GM18511 (cell line): Measurements from ENCODE around the gene TXK.
A peak's percentile ranks its signal among the peaks of the same experiment; 100 is the strongest.

ENCODE experiments used
- ATAC-seq: cut with Tn5 transposase; IDR thresholded peaks from one replicate; pipeline ENCODE4 v1.9.1; 2021; ENCODE audit warnings: mild to moderate bottlenecking, moderate library complexity; ENCODE audit not compliant: unreplicated experiment

TXK gene

DNA sequence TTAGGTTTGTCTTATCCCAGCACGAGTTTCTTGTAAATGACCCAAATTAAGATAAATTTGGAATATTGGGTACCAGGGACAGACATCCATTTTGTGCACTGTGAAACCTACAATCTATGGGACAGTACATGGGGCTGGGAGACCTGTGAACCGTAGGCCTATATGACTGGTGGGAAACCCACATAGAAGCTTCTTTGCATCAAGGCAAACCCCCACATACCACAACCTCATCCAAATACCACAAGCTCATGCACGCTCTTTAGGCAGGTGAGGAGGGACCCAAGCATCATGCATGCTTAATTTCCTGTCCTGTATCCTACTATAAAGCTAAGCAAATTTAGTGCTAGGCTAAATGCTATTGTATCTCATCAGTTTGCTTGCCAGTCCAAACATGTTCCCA lies 69.7 kb downstream of the TXK start:
- no peak for ATAC-seq

DNA sequence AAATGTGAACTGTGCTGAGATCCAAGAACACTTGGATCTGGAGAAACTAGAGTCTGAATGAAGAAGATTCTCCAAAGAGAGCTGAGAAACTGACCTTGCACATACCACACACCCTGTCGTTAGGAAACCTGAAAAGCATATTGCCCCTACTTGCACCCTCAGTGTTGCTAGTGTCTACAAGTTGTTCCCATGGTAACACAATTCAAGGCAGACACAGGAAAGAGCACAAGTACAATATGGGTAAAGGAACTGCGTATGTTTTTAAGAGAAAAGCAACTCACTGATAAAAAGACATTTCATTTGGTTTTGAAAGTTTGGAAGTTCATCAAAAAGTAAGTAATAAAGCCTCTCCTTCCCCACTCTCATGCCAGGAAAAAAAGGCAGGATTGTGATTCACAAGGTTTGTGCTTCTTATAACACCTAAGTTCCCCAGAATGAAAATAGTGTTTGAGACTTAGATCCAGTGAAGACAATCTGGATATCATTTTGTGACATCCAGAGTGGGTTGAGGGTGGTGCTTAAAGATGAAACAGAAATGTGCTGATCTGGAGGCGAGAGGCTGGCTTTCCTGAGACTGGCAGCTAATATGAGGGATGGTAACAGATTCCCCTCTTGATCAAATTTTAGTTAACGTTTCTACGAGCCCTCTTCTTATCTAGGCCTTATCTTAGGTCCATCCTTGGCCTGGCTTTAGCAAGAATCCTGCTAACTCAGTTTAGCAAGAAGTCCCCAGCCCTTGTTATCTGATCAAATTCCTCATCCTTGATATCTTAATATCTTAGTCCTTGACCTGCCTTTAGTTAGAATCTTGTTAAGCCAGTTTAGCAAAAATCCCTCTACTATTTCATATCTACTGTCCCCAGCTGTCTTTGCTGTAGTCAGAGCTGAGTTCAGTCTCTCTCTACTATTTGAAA lies 75.2 kb downstream of the TXK start:
- no peak for ATAC-seq

DNA sequence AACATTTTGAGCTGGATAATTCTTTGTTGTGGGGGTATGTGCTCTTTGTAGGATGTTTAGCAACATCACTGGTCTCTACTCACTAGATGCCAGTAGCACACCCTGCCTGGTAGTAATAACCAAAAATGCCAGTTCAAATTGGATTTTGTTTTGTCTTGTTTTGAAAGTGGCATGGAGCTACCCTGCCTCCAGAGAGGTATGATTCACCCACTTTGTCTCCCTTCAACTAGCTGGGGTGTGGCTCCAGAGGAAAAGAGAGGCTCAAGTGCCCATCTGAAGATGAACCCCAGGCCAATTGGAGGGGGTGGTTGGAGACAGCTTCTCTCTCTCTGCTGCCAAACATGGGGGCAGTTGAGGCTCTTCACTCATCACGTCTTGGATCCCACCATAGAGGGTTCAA lies 83.0 kb downstream of the TXK start:
- ATAC-seq: no peak

DNA sequence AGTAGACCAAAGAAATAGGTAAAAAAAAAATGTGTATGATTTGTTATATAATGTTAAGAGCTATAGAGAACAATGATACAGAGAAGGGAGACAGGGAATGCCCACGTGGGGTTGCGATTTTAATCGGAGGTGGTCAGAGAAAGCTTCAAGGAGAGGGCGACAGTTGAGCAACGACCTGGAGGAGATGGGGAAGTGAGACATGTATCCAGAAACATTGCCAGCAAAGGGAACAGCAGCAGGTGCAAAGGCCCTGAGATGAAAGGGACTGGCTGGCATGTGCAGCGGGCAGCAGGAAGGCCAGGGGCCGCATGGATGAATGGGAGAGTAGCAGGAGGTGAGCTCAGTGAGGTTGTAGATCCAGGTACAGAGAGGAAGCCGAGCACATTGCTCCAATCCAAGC lies 84.6 kb downstream of the TXK start:
- ATAC-seq: no peak

DNA sequence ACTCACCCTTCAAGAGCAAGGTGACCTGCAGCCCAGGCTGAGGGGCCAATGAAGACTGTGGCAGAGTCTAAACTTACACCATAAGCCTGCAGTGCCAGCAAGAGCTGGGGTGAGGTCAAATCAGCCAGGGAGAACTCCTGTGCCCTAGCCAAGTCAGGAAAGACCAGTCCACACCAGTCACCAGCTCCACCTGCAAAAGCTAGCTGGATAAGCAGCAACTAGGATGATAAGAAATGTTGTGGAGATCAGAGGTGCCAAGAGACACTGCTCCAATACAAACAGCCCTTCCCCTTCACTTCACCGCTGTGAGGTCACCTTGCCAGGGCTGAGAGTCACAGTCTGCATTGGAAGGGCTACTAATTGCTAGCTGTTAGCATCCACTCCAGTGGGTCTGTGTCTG lies 86.2 kb downstream of the TXK start:
- ATAC-seq: peak; percentile 13

DNA sequence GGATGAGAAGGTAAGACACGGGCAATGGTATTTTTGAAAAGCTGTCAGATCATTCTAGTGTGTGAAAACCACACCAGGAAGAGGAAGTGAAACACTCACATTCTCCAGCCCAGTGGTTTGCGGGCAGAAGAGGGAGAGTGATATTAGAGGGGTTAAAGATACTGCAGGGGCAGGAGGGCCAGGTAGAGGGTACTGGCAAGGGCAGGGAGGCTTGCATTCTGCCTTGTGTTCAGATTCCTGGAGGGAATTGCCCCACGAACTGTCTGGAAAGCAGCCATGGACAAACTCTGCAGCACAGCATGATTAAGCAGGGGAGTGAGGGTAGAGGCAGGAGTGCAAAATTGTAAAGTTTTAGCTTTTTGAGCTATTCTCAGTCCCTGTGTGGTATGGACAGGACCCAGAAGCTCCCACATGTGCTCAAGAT lies 86.6 kb downstream of the TXK start:
- peak; percentile 97 for ATAC-seq

DNA sequence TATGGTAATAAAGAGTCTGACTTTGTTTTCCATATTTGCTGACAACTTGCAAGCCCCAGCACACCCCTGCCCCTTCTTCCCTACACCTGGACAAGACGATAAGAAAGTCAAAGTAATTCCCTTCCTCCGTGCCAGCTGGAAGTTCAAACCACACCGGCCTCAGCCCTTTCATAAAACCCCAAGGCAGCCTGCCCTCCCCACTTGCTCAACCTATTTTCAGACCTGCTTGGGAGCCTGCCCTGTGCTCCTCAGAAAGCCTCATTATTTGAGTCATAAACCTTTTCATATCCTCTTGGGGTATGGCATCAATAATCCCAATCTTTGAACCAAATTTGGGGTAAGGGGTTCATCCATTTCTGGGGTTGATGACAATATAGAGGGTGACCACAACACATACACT lies 88.0 kb downstream of the TXK start:
- ATAC-seq: no peak

DNA sequence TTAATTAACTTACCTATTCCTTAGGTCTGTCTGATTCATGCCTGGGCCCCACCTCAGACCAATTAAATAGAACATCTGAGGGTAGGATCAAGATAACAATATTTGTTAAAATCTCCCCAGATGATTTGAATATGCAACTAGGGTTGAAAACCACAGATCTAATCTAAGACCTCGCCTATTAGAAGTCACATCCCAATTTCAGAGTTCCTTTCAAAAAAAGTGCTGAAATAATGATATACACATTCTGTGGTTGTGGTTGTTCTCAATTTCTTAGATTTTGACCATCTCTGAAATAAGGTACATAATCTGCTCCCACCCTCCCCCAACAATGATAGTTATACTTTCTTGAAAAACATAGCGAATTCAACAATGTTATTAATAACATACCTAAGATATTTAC lies 89.8 kb downstream of the TXK start:
- no peak for ATAC-seq

DNA sequence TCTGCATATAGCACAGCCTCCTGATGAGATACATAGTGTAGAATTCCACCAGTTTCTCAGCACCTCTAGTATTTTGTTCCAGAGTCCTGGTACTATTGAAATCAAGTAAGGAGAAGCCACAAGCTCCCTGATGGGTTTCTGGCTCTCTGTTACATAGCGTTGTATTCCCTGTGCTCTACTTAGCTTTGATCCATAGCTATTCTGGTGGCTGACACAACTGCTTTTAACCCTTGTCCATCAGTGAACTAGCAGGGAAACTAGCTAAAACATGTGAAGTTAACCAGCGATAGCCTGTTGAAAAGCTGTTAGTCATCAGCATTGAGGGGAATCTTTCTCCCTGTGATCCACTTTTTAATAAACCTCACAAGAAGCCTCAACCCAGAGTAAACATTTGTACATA lies 90.5 kb downstream of the TXK start:
- no peak for ATAC-seq

DNA sequence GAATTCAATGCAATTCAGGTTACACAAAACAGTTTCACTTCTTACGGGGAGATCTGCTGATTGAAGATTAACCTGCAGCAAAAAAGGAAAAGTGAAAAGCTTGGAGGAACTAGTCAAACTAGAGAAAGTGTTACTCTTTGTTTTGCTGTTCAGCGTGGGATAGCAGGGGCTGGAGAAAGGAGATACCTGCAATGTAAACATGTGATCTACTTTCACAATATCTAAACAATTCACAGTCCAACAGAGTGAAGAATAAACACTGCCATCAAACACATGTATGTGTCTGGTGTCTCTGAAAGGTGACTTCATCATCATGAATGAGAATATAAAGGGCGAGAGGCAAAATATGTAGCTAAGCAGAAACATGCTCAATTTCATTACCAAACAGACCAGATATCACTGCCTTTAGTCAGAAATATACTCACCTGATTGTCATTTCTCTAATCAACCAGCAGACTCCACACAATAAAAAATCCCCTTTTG lies 91.0 kb downstream of the TXK start:
- no peak for ATAC-seq

DNA sequence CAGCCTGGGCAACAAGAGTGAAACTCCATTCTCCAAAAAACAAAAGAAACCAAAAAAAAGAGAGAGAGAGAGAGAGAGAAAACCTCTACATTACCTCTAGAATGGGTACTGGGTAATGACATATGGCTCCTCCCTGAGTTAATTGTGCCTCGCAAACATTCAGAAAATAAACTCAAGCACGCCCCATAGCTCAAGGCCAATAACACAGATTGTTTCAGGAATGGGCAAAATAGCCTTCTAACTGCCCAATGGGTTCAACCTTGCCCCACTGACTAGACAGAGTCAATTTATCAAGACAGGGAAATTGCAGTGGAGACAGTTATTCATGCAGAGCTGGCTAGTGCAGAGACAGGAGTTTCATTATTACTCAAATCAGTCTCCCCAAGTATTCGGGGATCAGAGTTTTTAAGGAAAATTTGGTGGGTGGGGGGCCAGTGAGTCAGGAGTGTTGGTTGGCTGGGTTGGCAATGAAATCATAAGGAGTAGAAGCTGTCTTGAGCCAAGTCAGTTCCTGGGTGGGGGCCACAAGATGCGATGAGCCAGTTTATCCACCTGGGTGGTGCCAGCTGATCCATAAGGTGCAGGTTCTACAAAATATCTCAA lies 92.4 kb downstream of the TXK start:
- ATAC-seq: no peak

DNA sequence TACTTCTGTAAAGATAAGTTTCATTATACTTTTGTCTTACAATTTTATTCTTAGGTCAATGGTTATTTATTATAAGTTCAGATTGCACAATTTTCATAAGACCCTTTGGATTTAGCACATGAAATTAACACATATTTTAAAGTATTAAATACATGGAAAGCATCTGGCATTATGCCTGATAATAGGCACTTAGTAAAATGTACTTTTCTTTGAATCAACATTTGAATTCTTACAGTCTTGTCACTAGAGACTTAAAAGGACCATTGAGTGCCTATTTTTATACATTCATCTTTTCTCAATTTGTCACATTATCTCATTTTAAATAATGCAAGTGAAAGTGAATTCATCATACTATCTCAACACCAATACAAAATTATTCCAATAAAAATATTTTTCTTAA lies 94.5 kb downstream of the TXK start:
- ATAC-seq: no peak

DNA sequence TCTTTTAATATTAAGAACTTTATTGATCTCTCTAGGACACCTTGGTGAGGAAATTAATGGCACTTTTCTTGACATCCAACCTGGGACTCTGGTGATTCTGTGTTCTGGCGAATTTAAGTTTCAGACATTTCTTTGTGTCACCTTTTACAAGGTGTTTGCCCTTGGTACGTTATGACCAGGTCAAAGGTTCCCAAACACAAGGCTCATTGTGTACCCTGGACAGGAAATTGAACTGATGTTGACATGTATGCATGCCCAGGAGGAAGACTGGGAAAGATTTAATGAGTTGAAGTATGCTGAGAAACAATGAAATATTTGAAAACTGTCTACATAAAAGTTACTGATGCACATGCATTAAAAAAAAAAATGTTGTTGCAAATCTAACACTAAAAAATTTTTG lies 95.4 kb downstream of the TXK start:
- no peak for ATAC-seq

DNA sequence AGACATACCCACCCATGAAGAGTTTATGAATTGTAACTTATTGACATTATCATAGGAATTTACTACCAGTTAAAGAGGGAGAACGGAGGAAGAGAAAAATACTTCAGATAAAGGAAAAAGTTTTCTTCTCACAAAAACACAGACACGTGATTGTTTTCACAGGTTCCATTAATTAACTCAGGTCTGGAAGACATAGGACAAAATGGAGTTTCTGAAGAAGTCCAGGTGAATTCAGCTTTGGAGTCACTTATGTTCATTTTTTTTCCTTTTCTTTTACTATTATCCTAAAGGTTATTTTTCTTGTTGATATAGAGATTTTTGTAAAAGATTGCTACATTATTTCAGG lies 97.0 kb downstream of the TXK start:
- no peak for ATAC-seq

DNA sequence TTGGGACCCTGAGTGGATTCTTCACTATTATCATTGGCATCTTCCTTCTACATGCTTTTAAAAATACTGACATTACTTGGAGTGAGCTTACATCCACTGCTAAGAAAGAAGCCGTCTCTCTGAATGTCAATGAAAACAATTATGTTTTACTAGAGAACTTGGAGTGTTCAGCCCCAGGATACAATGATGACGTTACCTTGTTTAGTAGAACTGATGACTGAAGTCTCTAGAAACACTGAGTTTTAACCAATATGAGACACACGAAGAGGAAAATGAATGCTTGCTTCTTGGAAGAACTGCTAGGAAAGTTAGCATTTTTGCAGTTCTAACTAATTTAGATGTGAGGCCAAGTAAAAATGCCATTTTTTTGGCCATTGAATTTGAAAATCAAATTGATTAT lies 98.1 kb downstream of the TXK start:
- ATAC-seq: no peak

DNA sequence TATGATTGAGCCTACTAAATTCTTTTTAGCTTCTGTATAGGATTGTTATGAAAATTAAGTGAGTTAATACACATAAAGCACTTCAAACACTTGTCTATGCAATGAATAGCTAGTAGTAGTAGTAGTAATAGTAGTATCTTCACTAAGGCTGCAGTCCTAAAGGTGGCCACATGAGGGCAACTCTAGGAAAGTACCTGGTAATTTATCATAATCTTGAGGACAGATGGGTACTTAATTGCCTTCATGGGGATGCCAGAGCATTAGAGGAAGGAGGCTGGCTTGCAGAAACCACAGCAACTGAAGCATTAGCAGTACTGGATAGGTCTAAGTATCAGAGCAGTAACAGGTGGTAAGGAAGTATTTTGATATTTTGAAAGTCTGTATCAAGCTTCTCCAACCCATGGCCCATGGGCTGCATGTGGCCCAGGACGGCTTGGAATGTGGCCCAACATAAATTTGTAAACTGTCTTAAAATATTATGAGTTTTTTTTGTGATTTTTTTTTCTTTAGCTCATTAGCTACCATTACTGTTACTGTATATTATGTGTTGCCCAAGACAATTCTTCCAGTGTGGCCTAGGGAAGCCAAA lies 100.1 kb downstream of the TXK start:
- no peak for ATAC-seq

DNA sequence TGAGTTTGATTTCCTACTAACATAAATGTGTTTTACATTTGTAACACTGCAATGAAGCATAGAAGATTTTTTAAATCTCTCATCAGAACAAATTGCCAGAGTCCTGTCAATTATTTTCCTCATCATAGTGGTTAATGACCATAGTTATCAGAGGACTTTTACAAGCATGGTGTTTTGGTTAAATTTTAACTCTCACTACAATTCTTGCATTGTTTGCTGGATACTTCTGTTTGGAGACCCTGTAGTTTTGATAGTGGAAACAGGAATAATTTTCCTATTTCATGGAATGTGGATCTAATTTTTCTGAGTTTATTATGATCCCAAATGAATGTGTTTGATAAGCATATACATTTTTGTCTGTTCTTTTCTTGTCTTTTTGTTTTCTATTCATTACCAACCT lies 100.6 kb downstream of the TXK start:
- ATAC-seq: no peak

DNA sequence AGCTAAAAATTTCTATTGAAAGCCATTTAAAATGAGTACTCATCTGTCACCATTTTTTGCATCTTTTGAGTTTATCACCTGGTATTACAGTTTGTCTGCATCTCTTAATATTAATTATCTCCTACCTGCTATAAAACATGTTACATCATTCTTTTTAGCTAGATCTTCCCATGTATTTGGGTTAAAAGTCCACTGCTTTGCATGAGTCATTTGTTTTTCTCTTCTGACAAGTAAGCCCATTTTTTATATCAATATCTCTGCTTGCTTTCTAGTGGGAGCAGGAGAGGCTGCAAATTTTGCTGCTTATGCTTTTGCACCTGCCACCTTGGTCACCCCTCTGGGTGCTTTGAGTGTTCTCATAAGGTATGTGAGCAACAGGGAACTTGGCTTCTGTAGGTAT lies 101.3 kb downstream of the TXK start:
- no peak for ATAC-seq

DNA sequence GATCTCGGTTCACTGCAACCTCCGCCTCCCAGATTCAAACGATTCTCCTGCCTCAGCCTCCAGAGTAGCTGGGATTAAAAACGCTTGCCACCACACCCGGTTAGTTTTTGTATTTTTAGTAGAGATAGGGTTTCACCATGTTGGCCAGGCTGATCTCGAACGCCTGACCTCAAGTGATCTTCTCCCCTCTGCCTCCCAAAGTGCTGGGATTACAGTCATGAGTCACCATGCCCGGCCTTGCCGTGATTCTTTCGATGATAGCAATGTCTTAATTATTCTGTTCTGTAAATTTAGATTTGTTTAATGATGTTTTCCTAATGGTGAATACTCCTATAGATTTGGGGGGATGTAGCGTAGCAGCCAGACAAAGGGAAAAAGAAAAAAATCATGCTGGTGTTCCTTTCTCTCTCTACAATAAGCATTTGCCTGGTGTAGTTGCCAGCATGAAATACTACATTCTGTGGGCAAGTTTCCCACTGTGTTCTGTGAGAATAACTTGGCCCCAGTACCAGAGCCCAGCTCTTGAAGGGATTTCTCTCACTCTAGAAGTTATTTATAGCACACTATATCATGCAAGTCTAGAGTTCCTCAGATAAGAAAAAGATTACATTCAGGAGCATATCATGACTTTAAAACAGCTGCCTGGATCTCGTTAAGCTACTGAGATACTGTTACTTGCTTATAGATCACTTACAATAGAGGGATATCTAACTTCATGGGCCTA lies 102.1 kb downstream of the TXK start:
- no peak for ATAC-seq

DNA sequence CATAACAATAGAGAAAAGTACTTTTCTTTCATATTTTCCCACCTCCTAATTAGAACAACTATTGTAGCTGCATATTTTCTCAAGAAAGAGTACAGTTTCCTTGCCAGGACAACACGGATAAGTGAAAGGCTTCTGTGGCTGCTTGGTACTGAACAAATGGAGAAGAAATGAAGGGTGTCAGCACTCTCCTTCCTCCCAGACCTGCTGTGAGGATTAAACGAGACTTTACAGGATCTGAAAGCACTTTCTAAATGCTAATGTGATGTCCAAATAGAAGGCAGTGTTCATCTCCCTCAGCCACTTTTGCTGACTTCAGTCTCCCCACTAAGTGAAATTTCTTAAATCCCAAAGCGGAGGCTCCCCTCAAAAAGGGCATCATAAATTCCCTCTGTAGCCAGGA lies 103.6 kb downstream of the TXK start:
- ATAC-seq: no peak

DNA sequence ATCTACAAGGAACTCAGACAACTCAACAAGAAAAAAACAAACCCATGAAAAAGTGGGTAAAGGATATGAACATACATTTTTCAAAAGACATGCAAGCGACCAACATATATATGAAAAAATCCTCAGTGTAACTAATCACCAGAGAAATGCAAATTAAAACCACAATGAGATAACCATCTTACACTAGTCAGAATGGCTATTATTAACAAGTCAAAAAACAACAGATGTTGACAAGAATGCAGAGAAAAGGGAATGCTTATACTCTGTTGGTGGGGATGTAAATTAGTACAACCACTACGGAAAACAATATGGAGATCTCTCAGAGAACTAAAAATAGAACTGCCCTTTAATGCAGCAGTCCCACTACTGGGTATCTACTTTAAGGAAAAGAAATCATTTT lies 105.4 kb downstream of the TXK start:
- peak; percentile 60 for ATAC-seq

DNA sequence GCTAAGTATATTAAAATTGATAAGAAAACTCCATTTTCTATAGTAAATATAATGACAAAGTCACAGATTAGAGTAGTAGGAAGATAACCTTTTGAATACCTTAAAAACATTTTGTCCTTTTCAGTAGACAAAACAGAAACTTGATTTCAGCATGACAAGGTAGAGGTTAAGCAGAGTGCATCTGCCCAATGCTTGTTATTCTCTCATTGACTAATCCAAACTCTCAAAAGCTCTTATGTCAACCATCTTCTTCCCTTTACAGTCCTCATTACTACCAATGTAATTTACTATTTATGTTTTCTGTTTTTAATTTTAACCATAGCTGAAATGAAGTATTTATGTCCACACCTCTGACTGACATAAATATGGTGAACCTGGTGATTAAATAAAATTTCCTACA lies 106.4 kb downstream of the TXK start:
- peak; percentile 75 for ATAC-seq
